GM19238 (cell line): ENCODE results near the gene CFAP100.

Experiments used
- DNase-seq: peaks from one replicate; pipeline ENCODE4 v3.0.0; 2011; ENCODE audit warnings: low spot score; ENCODE audit not compliant: insufficient read length

CFAP100 gene

GRCh38 chr3:126439346-126439967, 44.7 kb downstream of the CFAP100 start:
- DNase-seq: no peak

GRCh38 chr3:126439968-126440708, 45.4 kb downstream of the CFAP100 start:
- no peak for DNase-seq

GRCh38 chr3:126440709-126440995, 45.9 kb downstream of the CFAP100 start:
- DNase-seq: no peak

- no peak for DNase-seq
These were observed 46.7 kb downstream of the CFAP100 start for GRCh38 chr3:126441256-126441880.

GRCh38 chr3:126442094-126442855, 47.6 kb downstream of the CFAP100 start:
- no peak for DNase-seq

GRCh38 chr3:126442856-126443242, 48.1 kb downstream of the CFAP100 start:
- no peak for DNase-seq

GRCh38 chr3:126445506-126445905, 50.8 kb downstream of the CFAP100 start:
- no peak for DNase-seq

GRCh38 chr3:126446301-126446700, 51.6 kb downstream of the CFAP100 start:
- no peak for DNase-seq

GRCh38 chr3:126446791-126447190, 52.1 kb downstream of the CFAP100 start:
- DNase-seq: no peak

- no peak for DNase-seq
These were observed 52.9 kb downstream of the CFAP100 start for GRCh38 chr3:126447456-126448106.

GRCh38 chr3:126448136-126448892, 53.6 kb downstream of the CFAP100 start:
- DNase-seq: no peak

- no peak for DNase-seq
These were observed 54.1 kb downstream of the CFAP100 start for GRCh38 chr3:126448893-126449180.

GRCh38 chr3:126449621-126450051, 54.9 kb downstream of the CFAP100 start:
- DNase-seq: no peak

- no peak for DNase-seq
These were observed 55.5 kb downstream of the CFAP100 start for GRCh38 chr3:126450219-126450618.

GRCh38 chr3:126450744-126451143, 56.0 kb downstream of the CFAP100 start:
- no peak for DNase-seq

GRCh38 chr3:126451511-126451910, 56.8 kb downstream of the CFAP100 start:
- DNase-seq: no peak

GRCh38 chr3:126452213-126452612, 57.5 kb downstream of the CFAP100 start:
- no peak for DNase-seq

GRCh38 chr3:126454025-126454424, 59.3 kb downstream of the CFAP100 start:
- DNase-seq: no peak

GRCh38 chr3:126454437-126455198, 59.9 kb downstream of the CFAP100 start:
- DNase-seq: no peak

GRCh38 chr3:126456211-126456610, 61.5 kb downstream of the CFAP100 start:
- no peak for DNase-seq
